Activated B cell treated with CpG ODN at 0.5 μM for 24 hours (primary cell): ENCODE results near the gene HTR1B. TPM values are rescaled to one million over a fixed set of nuclear protein-coding genes. Genes with fewer than 3 reads are reported as not detected.

Experiments
- ATAC-seq: fragments of 200-7000 bp; cut with Tn5 transposase; one replicate; pipeline ENCODE4 v1.10.0; 2021; ENCODE audit warnings: low read depth, mild to moderate bottlenecking, moderate library complexity
- CTCF ChIA-PET: fragments of 350-600 bp; sonication (Branson Sonifier 250); formaldehyde crosslinking; loops from one replicate; lab custom pipeline; 2021; ENCODE audit warnings: antibody characterized with exemption; lab: Charles Lee
- POLR2A ChIA-PET: fragments of 350-600 bp; sonication (Branson Sonifier 250); formaldehyde crosslinking; loops from one replicate; lab custom pipeline; 2021; ENCODE audit warnings: antibody characterized with exemption; lab: Charles Lee
- DNase-seq: peaks from one replicate; pipeline ENCODE4 v3.0.0; 2022
- H3K27ac Mint-ChIP-seq: one replicate; pipeline ENCODE4 v1.8.0; 2020; ENCODE audit warnings: mixed read lengths
- H3K27me3 Mint-ChIP-seq: one replicate; pipeline ENCODE4 v1.8.0; 2021; ENCODE audit warnings: mixed read lengths
- H3K36me3 Mint-ChIP-seq: one replicate; pipeline ENCODE4 v1.8.0; 2021; ENCODE audit warnings: low read depth, mixed read lengths
- H3K4me1 Mint-ChIP-seq: one replicate; pipeline ENCODE4 v1.8.0; 2021; ENCODE audit warnings: mixed read lengths
- H3K4me3 Mint-ChIP-seq: one replicate; pipeline ENCODE4 v1.8.0; 2020; ENCODE audit warnings: mild to moderate bottlenecking, mixed read lengths
- H3K9me3 Mint-ChIP-seq: one replicate; pipeline ENCODE4 v1.8.0; 2020; ENCODE audit warnings: mixed read lengths
- intact Hi-C: fragments of 100-400 bp; cut with micrococcal nuclease; formaldehyde crosslinking; loops from one replicate; pipeline ENCODE4 v1.15.1; 2024
- total RNA-seq: library from RNA; stranded (reverse); gene quantifications from 2 replicates; pipeline ENCODE4 v1.2.3, GENCODE V29; 2022
- TF ChIP-seq, protein P1 (sequence below): fragments of 200-600 bp; IDR thresholded peaks from one replicate; pipeline ENCODE4 v1.8.0; 2022; ENCODE audit warnings: antibody characterized with exemption, mild to moderate bottlenecking

The HTR1B gene
- total RNA-seq, 1 donor from 2014 or later, result not detected

DNA sequence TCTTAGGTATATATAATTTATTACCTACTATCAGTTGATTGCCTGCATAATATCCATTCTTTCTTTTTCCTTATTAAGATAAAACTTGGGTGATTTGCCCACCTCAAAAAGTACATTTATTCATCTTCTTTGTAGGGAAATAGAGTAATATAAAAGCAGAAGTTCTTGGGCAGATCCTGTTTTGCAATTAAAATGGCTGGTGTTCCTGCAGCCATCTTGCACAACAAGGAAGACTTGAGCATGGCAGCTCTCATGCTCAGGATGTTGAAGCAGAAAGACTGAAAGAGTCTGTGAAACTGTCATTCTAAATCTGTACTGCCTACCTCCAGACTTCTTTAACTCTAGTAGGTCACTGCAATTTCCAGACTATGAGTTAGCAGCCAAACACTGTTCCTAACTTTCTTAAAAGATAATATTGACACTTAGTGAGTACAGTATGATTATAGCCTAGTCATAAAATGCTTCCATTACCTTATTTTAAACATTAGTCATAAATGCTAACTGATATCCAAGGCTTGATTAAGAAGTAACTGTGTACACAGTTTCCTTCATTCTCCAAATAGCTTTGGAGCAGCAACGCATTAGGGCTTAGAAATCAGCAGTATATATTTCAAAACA is 24.6 kb upstream of the HTR1B start:
- TF ChIP-seq, protein P1, sequence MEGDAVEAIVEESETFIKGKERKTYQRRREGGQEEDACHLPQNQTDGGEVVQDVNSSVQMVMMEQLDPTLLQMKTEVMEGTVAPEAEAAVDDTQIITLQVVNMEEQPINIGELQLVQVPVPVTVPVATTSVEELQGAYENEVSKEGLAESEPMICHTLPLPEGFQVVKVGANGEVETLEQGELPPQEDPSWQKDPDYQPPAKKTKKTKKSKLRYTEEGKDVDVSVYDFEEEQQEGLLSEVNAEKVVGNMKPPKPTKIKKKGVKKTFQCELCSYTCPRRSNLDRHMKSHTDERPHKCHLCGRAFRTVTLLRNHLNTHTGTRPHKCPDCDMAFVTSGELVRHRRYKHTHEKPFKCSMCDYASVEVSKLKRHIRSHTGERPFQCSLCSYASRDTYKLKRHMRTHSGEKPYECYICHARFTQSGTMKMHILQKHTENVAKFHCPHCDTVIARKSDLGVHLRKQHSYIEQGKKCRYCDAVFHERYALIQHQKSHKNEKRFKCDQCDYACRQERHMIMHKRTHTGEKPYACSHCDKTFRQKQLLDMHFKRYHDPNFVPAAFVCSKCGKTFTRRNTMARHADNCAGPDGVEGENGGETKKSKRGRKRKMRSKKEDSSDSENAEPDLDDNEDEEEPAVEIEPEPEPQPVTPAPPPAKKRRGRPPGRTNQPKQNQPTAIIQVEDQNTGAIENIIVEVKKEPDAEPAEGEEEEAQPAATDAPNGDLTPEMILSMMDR, result no peak

DNA sequence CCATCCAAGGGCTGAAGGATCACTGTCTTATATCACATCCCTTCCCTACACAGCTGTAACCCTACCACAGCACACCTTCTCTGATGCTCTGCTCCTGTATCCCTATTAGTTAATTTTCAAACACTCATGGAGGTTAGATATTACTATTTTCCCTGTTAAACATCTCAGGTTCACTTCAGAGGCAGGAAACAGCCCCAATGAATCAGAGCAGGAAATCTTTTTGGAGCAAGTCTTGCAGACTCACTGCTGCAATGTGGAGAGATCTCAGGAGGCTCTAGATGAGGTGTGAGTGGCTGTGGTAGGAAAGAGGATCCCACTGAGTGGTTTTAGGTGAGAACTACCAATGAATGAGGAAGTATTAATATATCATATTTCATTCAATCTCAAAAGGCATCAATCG is 19.7 kb upstream of the HTR1B start:
- H3K27ac Mint-ChIP-seq, result no peak overlapping the region
- H3K36me3 Mint-ChIP-seq, result no peaks in the 10 kb centered on the region
- H3K4me3 Mint-ChIP-seq, result no peak overlapping the region
- no peaks in the 10 kb centered on the region for H3K4me1 Mint-ChIP-seq
- TF ChIP-seq, protein P1, result no peak
- no peaks in the 10 kb centered on the region for H3K9me3 Mint-ChIP-seq
- ChIA-PET CTCF (no interaction called here), POLR2A (no interaction called here)
- intact Hi-C loops, result no loop called here
- no peak for DNase-seq
- ATAC-seq, result no peak
- no peaks in the 10 kb centered on the region for H3K27me3 Mint-ChIP-seq

More for the DNA sequence above, 24.6 kb upstream of the HTR1B start:
- POLR2A ChIA-PET, result no interaction called here
- Mint-ChIP-seq H3K36me3 (no peaks in the 10 kb centered on the region), H3K9me3 (no peaks in the 10 kb centered on the region), H3K27ac (no peak overlapping the region), H3K27me3 (no peaks in the 10 kb centered on the region), H3K4me1 (no peaks in the 10 kb centered on the region), H3K4me3 (no peak overlapping the region)
- CTCF ChIA-PET, result no interaction called here
- ATAC-seq (no peak), DNase-seq (no peak)
- intact Hi-C loops, result no loop called here

DNA sequence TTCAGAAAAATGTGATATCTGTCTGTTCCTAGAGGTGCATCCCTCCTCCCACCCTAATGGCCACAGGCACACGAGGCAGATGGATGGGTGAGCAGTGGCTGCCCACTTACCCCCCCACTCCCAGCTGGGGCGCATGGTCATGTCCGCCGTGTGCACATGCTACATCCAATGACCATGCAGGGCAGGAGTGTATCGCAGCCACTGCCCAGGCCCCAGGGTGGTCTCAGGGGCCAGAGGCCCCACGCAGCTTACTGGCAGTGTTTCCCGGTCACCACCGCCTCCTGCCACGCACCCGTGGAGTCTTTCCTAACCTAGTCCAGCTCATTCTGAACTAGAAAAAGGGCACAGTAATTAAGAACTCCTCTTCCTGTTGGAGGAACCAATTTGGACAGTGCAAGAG is 11.7 kb upstream of the HTR1B start:
- Mint-ChIP-seq H3K9me3 (no peaks in the 10 kb centered on the region), H3K4me1 (peaks cover 3% of the 10 kb centered on the region), H3K4me3 (no peak overlapping the region), H3K27ac (no peak overlapping the region), H3K27me3 (no peaks in the 10 kb centered on the region), H3K36me3 (no peaks in the 10 kb centered on the region)
- ChIA-PET POLR2A (no interaction called here), CTCF (no interaction called here)
- intact Hi-C loops, result no loop called here
- ATAC-seq (no peak), DNase-seq (no peak)
- TF ChIP-seq, protein P1, result no peak

GRCh38 chr6:77474286-77474956 is 11.1 kb upstream of the HTR1B start:
- TF ChIP-seq, protein P1, result no peak
- POLR2A ChIA-PET, result no interaction called here
- no peaks in the 10 kb centered on the region for H3K9me3 Mint-ChIP-seq
- H3K27ac Mint-ChIP-seq, result no peak overlapping the region
- H3K4me3 Mint-ChIP-seq, result peak overlapping the region; percentile 13
- intact Hi-C loops, result no loop called here
- H3K4me1 Mint-ChIP-seq, result peaks cover 3% of the 10 kb centered on the region
- DNase-seq (no peak), ATAC-seq (no peak)
- H3K27me3 Mint-ChIP-seq, result no peaks in the 10 kb centered on the region
- CTCF ChIA-PET, result no interaction called here
- no peaks in the 10 kb centered on the region for H3K36me3 Mint-ChIP-seq

GRCh38 chr6:77470983-77471382 is 7.7 kb upstream of the HTR1B start:
- TF ChIP-seq, protein P1, result no peak
- POLR2A ChIA-PET, result no interaction called here
- CTCF ChIA-PET, result no interaction called here
- H3K36me3 Mint-ChIP-seq, result peaks cover 1% of the 10 kb centered on the region
- DNase-seq (no peak), ATAC-seq (no peak)
- H3K9me3 Mint-ChIP-seq, result peaks cover 2% of the 10 kb centered on the region
- H3K4me3 Mint-ChIP-seq, result no peak overlapping the region
- peaks cover 6% of the 10 kb centered on the region for H3K27me3 Mint-ChIP-seq
- no peak overlapping the region for H3K27ac Mint-ChIP-seq
- intact Hi-C loops, result no loop called here
- peaks cover 9% of the 10 kb centered on the region for H3K4me1 Mint-ChIP-seq
